Tibial nerve (tissue), 4 donors: ENCODE results near the gene GSK3B. TPM values are rescaled to one million over a fixed set of nuclear protein-coding genes. Genes with fewer than 3 reads are reported as not detected.
"Not testable (repeated sequence)": the region's sequence is repeated elsewhere in the genome, so short reads cannot be mapped to it uniquely, and the experiment has no call there.

ENCODE experiments used
- DNase-seq, 2 donors: peaks; one replicate each; pipeline ENCODE4 v3.0.0-alpha.2; 2019; ENCODE audit warnings: low spot score in 2 of 2
- H3K27ac ChIP-seq, 4 donors: fragments of 200-600 bp; sonication (generic) in 3 of 4; one replicate each; pipeline ENCODE4 v1.5.1; 2017 to 2019; ENCODE audit warnings: mild to moderate bottlenecking in 1 of 4
- H3K27me3 ChIP-seq, 2 donors: fragments of 200-600 bp; sonication (generic) in 1 of 2; one replicate each; pipeline versions ENCODE4 v1.5.1 to v1.6.0; 2017 to 2019
- H3K36me3 ChIP-seq, 3 donors: fragments of 200-600 bp; sonication (generic); one replicate each; pipeline ENCODE4 v1.5.1; 2018 to 2019
- H3K4me1 ChIP-seq, 4 donors: fragments of 200-600 bp; sonication (generic) in 3 of 4; one replicate each; pipeline ENCODE4 v1.5.1; 2017 to 2019
- H3K4me3 ChIP-seq, 4 donors: fragments of 200-600 bp; sonication (generic) in 3 of 4; one replicate each; pipeline ENCODE4 v1.5.1; 2017 to 2019; ENCODE audit warnings: mild to moderate bottlenecking in 1 of 4, moderate library complexity in 1 of 4
- H3K9me3 ChIP-seq, 4 donors: fragments of 200-600 bp; sonication (generic) in 3 of 4; one replicate each; pipeline ENCODE4 v1.5.1; 2017 to 2019
- CTCF ChIP-seq, 5 experiments: fragments of 200-600 bp in 3 of 5; fragments of 450-650 bp in 2 of 5; sonication (generic) in 3 of 5; IDR thresholded peaks; one replicate each; pipeline ENCODE4 v1.5.1; 2016 to 2019; ENCODE audit warnings: antibody characterized with exemption in 5 of 5, mild to moderate bottlenecking in 3 of 5, moderate library complexity in 2 of 5
- EP300 ChIP-seq, 2 donors: sonication (generic); formaldehyde crosslinking; IDR thresholded peaks; one replicate each; pipeline ENCODE4 v1.6.1; 2017; ENCODE audit warnings: antibody characterized with exemption in 2 of 2, mild to moderate bottlenecking in 1 of 2
- POLR2A ChIP-seq, 2 donors: fragments of 450-650 bp; IDR thresholded peaks; one replicate each; pipeline ENCODE4 v1.6.1; 2017; ENCODE audit warnings: antibody characterized with exemption in 2 of 2, mild to moderate bottlenecking in 2 of 2, moderate library complexity in 2 of 2
- WGBS, 2 donors: methylation state at CpG; one replicate each; pipeline ENCODE4 v1.1.5; 2018; 5-methylcytosine and 5-hydroxymethylcytosine counted together
- total RNA-seq, 4 donors: library from RNA; depleted of rRNA; stranded (reverse); fragments of >200 nt; gene quantifications; one replicate each; pipeline ENCODE4 v1.1.0, GENCODE V29; 2016

GSK3B gene
- total RNA-seq, 4 donors from 2014 or later = 22.6 to 39.3 (median 28.5) TPM

- H3K36me3 ChIP-seq = no peaks in the 10 kb centered on the region
- no peak overlapping the region for H3K4me3 ChIP-seq
- H3K4me1 ChIP-seq = peaks cover 0 to 55% (median 12%) of the 10 kb centered on the region in 4 donors
- H3K27ac ChIP-seq = no peak overlapping the region
- TF ChIP-seq EP300 (IDR thresholded peaks at IDR 0.05) (no peak), POLR2A (IDR thresholded peaks at IDR 0.05) (no peak), CTCF (IDR thresholded peaks at IDR 0.05) (no peak)
- H3K9me3 ChIP-seq = no peaks in the 10 kb centered on the region
- no peak for DNase-seq
- 27 to 50% methylated on average over 2 of the region's 2 CpGs for WGBS, 2 donors
- H3K27me3 ChIP-seq = no peaks in the 10 kb centered on the region
Observed at GRCh38 chr3:120052225-120052624, 42.0 kb downstream of the GSK3B start.

- H3K4me1 ChIP-seq = peaks cover 0 to 55% (median 12%) of the 10 kb centered on the region in 4 donors
- H3K36me3 ChIP-seq, H3K4me3 ChIP-seq, DNase-seq, H3K27me3 ChIP-seq, H3K9me3 ChIP-seq, H3K27ac ChIP-seq: not testable (repeated sequence)
- 66 to 78% methylated on average over 5 of the region's 5 CpGs for WGBS, 2 donors
Observed at GRCh38 chr3:120051570-120051969, 42.7 kb downstream of the GSK3B start.

- DNase-seq = no peak
- 78 to 79% methylated on average over 4 of the region's 4 CpGs for WGBS, 2 donors
- Histone ChIP-seq H3K4me1 (peaks cover 0 to 53% (median 12%) of the 10 kb centered on the region in 4 donors), H3K4me3 (no peak overlapping the region), H3K27ac (no peak overlapping the region), H3K36me3 (no peaks in the 10 kb centered on the region), H3K9me3 (peaks cover 0 to 17% (median 0%) of the 10 kb centered on the region in 4 donors), H3K27me3 (no peaks in the 10 kb centered on the region)
- TF ChIP-seq POLR2A (IDR thresholded peaks at IDR 0.05) (no peak), CTCF (IDR thresholded peaks at IDR 0.05) (no peak), EP300 (IDR thresholded peaks at IDR 0.05) (no peak)
Observed at GRCh38 chr3:120049881-120050539, 44.2 kb downstream of the GSK3B start.

GRCh38 chr3:120049072-120049471 is 45.2 kb downstream of the GSK3B start:
- TF ChIP-seq EP300 (IDR thresholded peaks at IDR 0.05) (no peak), CTCF (IDR thresholded peaks at IDR 0.05) (no peak), POLR2A (IDR thresholded peaks at IDR 0.05) (no peak)
- 30 to 73% methylated on average over 2 of the region's 2 CpGs for WGBS, 2 donors
- Histone ChIP-seq H3K36me3 (no peaks in the 10 kb centered on the region), H3K27ac (no peak overlapping the region), H3K4me1 (peaks cover 0 to 53% (median 12%) of the 10 kb centered on the region in 4 donors), H3K4me3 (no peak overlapping the region), H3K9me3 (peaks cover 0 to 18% (median 0%) of the 10 kb centered on the region in 4 donors), H3K27me3 (no peaks in the 10 kb centered on the region)
- no peak for DNase-seq

- Histone ChIP-seq H3K4me1 (peaks cover 0 to 53% (median 12%) of the 10 kb centered on the region in 4 donors), H3K27ac (no peak overlapping the region), H3K27me3 (no peaks in the 10 kb centered on the region)
Observed at GRCh38 chr3:120048355-120049041, 45.7 kb downstream of the GSK3B start.

GRCh38 chr3:120047686-120048085 is 46.6 kb downstream of the GSK3B start:
- Histone ChIP-seq H3K4me3 (no peak overlapping the region), H3K4me1 (peaks cover 0 to 49% (median 12%) of the 10 kb centered on the region in 4 donors), H3K27ac (no peak overlapping the region), H3K9me3 (peaks cover 0 to 21% (median 0%) of the 10 kb centered on the region in 4 donors), H3K36me3 (no peaks in the 10 kb centered on the region), H3K27me3 (no peaks in the 10 kb centered on the region)
- WGBS, 2 donors = 92 to 97% methylated on average over 1 of the region's 1 CpG
- TF ChIP-seq CTCF (IDR thresholded peaks at IDR 0.05) (no peak), POLR2A (IDR thresholded peaks at IDR 0.05) (no peak), EP300 (IDR thresholded peaks at IDR 0.05) (no peak)
- DNase-seq = no peak

More at GRCh38 chr3:120048355-120049041, 45.7 kb downstream of the GSK3B start:
- TF ChIP-seq EP300 (IDR thresholded peaks at IDR 0.05) = no peak
- Histone ChIP-seq H3K36me3 (no peaks in the 10 kb centered on the region), H3K4me3 (no peak overlapping the region), H3K9me3 (peaks cover 0 to 18% (median 0%) of the 10 kb centered on the region in 4 donors)
- no peak for DNase-seq
